GM12891 (cell line): ENCODE results near the gene CTNNB1.

ENCODE experiments used
- PAX5 ChIP-seq: IDR thresholded peaks from 2 replicates; pipeline ENCODE4 v1.6.1; 2011; ENCODE audit warnings: low read length, moderate library complexity, mild to moderate bottlenecking; ENCODE audit not compliant: insufficient read depth, severe bottlenecking
- POLR2A ChIP-seq: IDR thresholded peaks from 2 replicates; pipeline ENCODE4 v1.6.1; 2011; ENCODE audit warnings: low read depth, low read length, control low read depth
- POLR2AphosphoS5 ChIP-seq: IDR thresholded peaks from 2 replicates; pipeline ENCODE4 v1.6.1; 2011; ENCODE audit warnings: low read depth, low read length, control low read depth
- POU2F2 ChIP-seq: IDR thresholded peaks from 2 replicates; pipeline ENCODE4 v1.6.1; 2011; ENCODE audit warnings: low read depth, mild to moderate bottlenecking, control low read depth, low read length, moderate library complexity
- SPI1 ChIP-seq: IDR thresholded peaks from 2 replicates; pipeline ENCODE4 v1.6.1; 2011; ENCODE audit warnings: low read depth, low read length, control low read depth
- TAF1 ChIP-seq: IDR thresholded peaks from 2 replicates; pipeline ENCODE4 v1.6.1; 2011; ENCODE audit warnings: low read depth, low read length, control low read depth

DNA sequence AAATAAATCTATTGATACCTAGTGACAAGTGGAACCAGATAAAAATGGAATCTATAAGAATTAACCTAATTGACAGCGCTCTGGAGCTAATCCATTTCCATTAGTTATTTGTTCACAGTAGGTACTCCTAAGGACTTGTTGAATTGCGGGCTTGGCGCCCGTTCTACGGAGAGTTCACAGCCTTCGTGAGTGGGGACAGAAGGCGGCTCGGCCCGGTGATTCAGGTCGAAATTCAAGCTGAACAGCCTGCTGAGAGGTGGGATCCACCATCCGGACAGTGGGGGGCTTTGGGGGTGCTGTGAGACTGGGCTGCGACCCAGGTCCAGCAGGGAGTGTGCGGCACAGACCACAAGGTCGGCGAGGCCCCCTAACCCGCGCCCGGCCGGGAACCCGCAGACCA is 779 bp upstream of the CTNNB1 start:
- TF ChIP-seq POLR2AphosphoS5 (no peak), POLR2A (no peak), TAF1 (no peak), SPI1 (no peak), PAX5 (no peak), POU2F2 (no peak)
